ENCODE data around the gene SCAPER.

The SCAPER gene

GRCh38 chr15:76684002-76684401 is 221.1 kb downstream of the SCAPER start:
- in situ Hi-C loops (cut with MboI; ENCODE audit: low sequenced_read_pairs): no loop called here

DNA sequence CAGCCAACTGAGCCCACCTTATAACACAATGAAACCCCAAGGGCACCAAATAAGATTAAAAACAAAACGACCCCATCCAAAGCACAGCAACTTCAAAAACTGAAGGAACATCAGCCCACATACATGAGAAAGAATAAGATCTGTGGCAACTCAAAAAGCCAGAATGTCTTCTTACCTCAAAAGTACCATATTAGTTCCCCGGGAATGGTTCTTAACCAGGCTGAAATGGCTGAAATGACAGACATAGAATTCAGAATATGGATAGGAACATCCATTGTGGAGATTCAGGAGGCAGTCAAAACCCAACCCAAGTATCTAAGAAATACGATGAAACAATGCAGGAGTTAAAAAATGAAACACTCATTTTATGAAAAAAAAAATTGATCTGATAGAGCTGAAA is 222.3 kb downstream of the SCAPER start:
- in situ Hi-C loops (cut with MboI; ENCODE audit: low sequenced_read_pairs): no loop called here

DNA sequence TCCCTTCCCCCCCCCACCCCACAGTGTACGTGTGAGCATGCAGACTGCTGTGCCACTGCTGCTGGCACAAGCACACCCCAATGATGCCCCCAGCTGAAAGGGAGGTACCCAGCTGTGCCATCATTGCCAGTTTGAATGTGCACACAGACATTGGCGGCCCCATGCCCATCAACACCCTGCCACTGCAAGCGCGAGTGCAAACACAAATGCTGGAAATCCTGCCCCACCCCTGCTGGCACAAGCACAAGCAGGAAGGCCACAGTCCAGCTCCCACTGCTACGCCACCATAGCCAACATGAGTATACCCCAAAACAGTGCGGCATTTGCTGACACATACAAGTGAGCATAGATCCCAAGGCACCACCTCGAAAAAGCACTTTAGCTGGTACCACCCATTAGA is 222.9 kb downstream of the SCAPER start:
- in situ Hi-C loops (cut with MboI; ENCODE audit: low sequenced_read_pairs): no loop called here

DNA sequence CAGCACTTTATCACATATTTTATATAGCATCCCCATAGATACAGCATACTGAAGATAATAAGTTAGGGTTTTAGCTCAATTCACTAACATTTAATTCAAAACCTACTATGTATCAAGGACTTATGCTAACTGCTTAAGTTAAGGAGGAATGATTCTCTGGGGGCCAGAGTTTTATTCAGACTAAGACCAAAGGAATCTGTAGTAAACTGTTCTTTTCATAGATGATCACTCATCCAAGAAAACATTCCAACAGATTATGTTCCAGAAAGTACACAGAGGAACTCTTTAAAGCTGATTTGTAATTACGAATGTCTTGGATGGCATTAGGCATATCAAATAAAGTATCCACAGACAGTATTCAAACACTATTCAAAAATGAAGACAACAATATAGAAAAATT is 226.4 kb downstream of the SCAPER start:
- in situ Hi-C loops (cut with MboI; ENCODE audit: low sequenced_read_pairs): no loop called here

DNA sequence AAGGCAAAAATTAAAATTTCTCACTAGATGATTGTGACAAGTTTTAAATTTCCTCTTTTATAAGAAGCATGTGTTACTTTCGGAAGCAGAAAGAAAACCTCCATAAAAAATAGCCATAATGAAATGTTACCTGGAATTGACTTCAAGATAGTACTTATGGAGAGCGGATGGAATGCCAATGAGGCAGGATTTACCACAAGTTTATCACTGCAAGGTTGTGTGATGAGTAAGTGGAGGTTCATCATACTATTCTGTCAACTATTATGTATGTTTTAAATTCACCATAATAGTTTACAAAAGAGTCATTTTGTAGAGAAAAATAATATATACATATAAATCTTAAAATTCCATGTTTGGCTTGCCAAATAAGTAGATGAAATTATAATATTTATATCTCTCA is 230.3 kb downstream of the SCAPER start:
- in situ Hi-C loops (cut with MboI; ENCODE audit: low sequenced_read_pairs): no loop called here

DNA sequence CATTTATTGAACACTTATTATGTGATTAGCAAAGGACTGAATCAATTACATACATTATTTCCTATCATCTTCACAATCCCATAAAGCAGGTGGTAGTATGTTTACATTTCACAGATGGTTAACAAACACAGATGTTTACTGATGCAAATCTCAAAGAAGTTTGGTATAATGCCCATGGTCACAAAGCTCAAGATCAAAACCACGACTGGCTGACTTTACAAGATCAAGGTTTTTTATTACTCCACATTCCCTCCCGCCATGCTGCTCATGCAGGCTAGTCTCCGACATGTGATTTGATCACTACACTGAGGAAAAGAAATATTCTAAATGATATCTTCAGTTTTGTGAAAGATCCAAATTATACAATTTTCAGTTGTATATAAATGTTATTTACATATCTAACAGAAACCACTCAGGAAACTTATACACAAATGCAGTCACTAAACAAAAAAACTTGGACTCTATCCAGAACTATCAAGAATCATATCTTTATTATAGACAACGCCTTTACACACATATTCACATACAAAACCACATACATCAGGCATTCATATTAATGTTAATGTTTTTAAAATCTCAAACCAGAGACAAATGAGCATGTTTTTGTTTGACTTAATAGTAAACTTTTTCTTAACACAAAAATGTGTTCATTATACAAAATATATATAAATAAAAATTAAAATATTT is 235.5 kb downstream of the SCAPER start:
- in situ Hi-C loops (cut with MboI; ENCODE audit: low sequenced_read_pairs): no loop called here

DNA sequence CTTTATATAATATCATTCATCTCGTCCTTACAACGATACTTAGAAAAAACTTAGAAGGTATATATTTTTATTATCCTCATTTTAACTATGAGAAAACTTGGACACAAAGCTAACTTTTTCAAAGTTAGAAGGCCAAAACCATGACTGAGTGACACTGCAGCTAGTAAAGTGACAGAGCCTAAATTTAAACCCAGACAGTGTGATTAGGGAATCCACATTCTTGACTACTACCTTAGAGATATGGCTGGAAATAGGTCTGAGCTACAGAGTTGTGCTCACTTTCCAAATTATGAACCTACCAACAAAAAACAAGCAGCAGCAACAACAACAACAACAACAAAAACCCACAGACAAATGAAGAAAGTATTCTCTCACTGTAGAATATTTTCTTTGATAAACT is 236.2 kb downstream of the SCAPER start:
- in situ Hi-C loops (cut with MboI; ENCODE audit: low sequenced_read_pairs): no loop called here

- in situ Hi-C loops (cut with MboI; ENCODE audit: low sequenced_read_pairs): no loop called here
Observed at GRCh38 chr15:76667943-76668715, 237.0 kb downstream of the SCAPER start.

- in situ Hi-C loops (cut with MboI; ENCODE audit: low sequenced_read_pairs): no loop called here
Observed at GRCh38 chr15:76664895-76665294, 240.2 kb downstream of the SCAPER start.

DNA sequence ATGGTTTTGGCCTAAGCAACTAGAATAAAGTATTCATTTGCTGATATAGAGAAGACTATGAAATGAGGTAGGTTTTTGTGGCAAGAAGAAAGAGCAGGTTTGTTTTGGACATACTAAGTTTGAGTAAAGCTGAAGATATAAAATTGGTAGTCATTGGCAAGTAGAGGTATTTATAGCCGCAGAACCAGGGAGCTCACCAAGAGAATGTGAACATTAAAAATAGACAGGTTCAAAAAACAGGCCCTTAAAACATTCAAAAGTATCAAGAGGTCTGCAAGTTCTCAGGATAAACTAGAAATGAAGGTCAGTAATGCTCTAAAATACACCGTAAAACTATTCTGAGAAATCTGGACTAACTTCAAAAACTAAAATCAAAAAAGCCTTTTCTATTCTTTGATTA is 240.7 kb downstream of the SCAPER start:
- in situ Hi-C loops (cut with MboI; ENCODE audit: low sequenced_read_pairs): no loop called here

- in situ Hi-C loops (cut with MboI; ENCODE audit: low sequenced_read_pairs): no loop called here
Observed at GRCh38 chr15:76663529-76663928, 241.6 kb downstream of the SCAPER start.

DNA sequence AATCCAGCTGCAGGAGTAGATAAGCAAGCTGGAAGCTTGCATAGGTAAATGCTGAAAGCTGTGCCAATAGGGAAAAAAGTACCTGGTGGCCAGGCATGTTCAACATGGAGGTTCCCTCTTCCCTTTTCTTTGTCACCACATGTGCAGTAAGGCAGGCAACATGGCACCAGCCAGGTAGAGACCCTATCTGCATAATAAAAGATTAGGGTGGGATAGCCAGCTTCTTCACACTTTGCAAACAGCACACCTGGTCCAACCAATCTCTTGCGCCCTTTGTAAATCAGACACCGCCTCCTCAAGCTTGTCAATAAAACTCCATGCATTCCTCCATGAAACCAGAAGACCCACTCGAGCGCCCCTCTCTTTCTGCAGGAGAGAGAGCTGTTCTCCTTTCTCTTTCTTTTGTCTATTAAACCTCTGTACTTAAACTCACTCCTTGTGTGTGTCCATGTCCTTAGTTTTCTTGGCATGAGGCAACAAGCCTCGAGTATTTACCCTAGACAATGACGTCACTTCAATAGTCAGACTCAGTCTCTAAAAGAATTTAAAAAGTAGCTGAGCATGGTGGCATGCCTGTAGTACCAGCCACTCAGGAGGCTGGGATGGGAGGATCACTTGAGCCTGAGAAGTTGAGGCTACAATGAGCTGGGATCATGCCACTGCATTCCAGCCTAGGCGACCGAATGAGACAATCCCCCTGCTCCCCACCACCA is 256.3 kb downstream of the SCAPER start:
- in situ Hi-C loops (cut with MboI; ENCODE audit: low sequenced_read_pairs): no loop called here

DNA sequence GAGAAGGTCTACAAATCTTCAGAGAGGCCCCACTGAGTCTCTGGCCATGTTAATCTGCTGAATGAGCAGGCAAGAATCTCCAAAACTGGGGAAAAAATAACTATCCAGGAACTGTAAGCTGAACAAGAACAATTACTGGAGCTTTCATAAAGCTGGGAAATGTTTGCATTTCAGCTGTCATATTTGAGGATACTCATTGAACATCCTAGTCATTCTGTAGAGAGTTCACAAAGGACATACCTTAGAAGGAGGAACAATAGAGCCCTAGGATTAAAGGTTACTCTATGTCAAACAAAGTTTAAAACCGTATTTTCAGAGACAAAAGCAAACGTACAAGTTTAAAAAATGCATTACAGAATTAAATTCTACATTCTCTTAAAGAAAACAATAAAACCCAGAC is 257.5 kb downstream of the SCAPER start:
- in situ Hi-C loops (cut with MboI; ENCODE audit: low sequenced_read_pairs): no loop called here

DNA sequence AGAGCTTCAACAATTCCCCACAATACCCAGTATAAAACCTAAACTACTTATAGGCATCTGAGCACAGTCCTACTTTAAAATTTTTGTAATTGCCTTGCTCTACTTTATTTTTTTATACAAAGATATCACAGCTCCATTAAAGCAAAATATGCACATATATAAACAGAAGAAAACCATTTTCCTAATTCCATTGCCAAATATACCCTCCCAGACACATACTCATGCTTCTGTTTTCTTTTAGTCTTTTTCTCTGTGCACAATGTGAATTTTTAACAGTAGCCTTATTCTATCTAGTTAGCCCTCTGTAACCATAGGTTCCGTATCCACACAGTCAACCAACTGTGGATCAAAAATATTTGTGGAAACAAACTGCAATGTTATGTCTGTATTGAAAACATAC is 260.5 kb downstream of the SCAPER start:
- in situ Hi-C loops (cut with MboI; ENCODE audit: low sequenced_read_pairs): no loop called here

DNA sequence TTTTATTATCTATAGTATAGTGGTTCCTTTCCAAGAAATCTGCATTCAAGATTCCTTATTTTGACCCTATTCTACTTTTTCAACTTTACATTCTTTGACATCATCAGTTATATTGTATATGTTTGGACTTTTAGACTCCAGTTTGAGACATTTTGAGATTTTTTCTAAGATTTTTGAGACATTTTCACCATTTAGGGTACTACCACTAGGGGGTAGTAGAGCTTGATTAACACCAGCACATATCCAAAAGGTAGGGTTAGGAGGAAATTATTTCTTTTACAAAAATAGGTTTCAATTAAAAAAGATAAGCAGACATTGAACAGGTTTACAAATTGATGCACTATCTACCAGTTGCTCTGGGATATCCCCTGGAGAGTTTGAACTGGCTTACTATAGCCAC is 262.5 kb downstream of the SCAPER start:
- in situ Hi-C loops (cut with MboI; ENCODE audit: low sequenced_read_pairs): no loop called here

- in situ Hi-C loops (cut with MboI; ENCODE audit: low sequenced_read_pairs): no loop called here
Observed at GRCh38 chr15:76637166-76637565, 268.0 kb downstream of the SCAPER start.

- in situ Hi-C loops (cut with MboI; ENCODE audit: low sequenced_read_pairs): no loop called here
Observed at GRCh38 chr15:76636059-76636458, 269.1 kb downstream of the SCAPER start.

DNA sequence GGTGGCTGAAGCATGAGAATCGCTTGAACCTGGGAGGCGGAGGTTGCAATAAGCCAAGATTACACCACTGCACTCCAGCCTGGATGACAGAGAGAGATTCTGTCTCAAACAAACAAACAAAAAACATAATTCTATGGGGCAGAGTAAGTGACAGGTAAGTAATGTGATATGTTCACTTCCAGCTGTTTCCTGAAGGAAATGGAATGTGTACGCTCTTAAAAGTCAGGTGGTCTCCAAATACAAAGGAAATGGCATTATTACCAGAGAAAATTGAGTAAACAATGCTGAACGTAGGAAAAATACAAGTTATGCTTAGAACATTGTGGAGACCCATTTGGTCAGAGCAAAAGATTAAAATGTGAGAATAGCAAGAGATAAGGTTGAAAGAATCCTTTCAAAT is 278.5 kb downstream of the SCAPER start:
- in situ Hi-C loops (cut with MboI; ENCODE audit: low sequenced_read_pairs): no loop called here

GRCh38 chr15:76625267-76625666 is 279.9 kb downstream of the SCAPER start:
- in situ Hi-C loops (cut with MboI; ENCODE audit: low sequenced_read_pairs): no loop called here

DNA sequence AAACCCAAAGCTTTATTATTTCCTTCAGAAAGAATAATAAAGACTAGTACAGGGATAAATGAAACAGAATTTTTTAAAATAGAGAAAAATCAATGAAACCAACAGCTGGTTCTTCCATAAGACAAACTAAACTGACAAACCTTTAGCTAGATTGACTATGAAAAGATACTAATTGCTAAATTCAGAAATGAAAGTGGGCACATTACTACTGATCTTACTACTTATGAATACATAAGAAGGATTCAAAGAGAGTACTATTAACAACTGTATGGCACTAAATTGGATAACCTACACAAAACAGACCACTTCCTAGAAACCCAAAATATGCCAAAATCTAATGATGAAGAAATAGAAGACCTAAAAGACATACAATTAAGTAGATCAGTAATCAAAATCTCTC is 290.4 kb downstream of the SCAPER start:
- in situ Hi-C loops (cut with MboI; ENCODE audit: low sequenced_read_pairs): no loop called here

DNA sequence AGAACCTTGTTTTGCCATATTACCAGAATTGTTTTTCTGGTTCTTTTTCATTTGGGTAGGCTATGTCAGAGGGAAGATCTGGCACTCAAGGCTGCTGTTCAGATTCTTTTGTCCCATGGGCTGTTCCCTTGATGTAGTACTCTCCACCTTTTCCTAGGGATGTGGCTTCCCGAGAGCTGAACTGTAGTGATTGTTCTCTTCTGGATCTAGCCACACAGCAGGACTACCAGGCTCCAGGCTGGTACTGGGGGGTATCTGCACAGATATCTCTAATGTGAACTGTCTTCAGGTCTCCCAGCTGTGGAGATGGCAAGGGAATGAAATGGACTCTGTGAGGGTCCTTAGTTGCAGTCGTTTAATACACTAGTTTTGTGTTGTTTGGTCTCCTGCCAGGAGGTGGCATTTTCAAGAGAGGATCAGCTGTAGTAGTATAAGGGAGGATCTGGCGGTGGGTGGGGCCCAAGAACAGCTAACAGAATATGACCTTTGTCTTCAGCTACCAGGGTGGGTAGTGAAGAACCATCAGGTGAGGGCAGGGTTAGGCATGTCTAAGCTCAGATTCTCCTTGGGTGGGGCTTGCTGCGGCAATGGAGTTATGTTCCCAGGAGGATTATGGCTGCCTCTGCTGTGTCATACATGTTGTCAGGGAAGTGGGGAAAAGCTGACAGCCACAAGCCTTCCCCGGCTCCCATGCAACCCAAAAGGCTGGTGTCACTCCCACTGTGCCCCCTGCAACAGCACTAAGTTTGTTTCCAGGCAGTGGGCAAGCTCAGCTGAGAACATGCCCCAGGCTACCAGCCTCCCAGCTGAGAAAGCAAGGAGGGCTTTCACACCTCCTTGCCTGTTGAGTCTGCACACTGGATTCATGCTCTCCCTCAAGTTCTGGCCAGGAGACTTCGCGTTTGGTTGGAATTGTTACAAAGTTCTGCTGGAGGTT is 316.1 kb downstream of the SCAPER start:
- in situ Hi-C loops (cut with MboI; ENCODE audit: low sequenced_read_pairs): no loop called here

Data from hTERT RPE-1 (cell line).